SK-N-SH (cell line): ENCODE data around the gene ANKRD34A. TPM values are rescaled to one million over a fixed set of nuclear protein-coding genes. Genes with fewer than 3 reads are reported as not detected.
A peak's percentile ranks its signal among the peaks of the same experiment; 100 is the strongest.

Experiments used
- CTCF ChIA-PET: fragments of 300-600, 350-600 bp; formaldehyde crosslinking; extraction: SDS; loops from one replicate; lab custom pipeline; 2021; lab: Yijun Ruan, JAX
- POLR2A ChIA-PET: fragments of 350-600 bp; sonication (Branson Sonifier 250); formaldehyde crosslinking; extraction: SDS; loops from one replicate; lab custom pipeline; 2020; ENCODE audit warnings: antibody characterized with exemption, inconsistent platforms; lab: Yijun Ruan, JAX
- DNase-seq: peaks from one replicate; pipeline ENCODE4 v3.0.0; 2012
- H2AFZ ChIP-seq: fragments of 200-600 bp; sonication (generic); 2 replicates; pipeline ENCODE4 v1.8.1; 2016; ENCODE audit warnings: antibody characterized with exemption, mild to moderate bottlenecking, low read depth
- H3F3A ChIP-seq: fragments of 200-600 bp; sonication (generic); replicated peaks from 2 replicates; pipeline ENCODE3; 2016; ENCODE audit warnings: antibody characterized with exemption, mild to moderate bottlenecking; ENCODE audit not compliant: insufficient read depth
- H3K27ac ChIP-seq, 2 experiments: fragments of 200-500 bp in 1 of 2; fragments of 200-600 bp in 1 of 2; sonication (Bioruptor generic) in 1 of 2; sonication (generic), shearing (Covaris generic) in 1 of 2; 2 replicates each; pipeline versions ENCODE4 v1.5.1 to v1.6.1; 2014 to 2016; ENCODE audit warnings: low read depth in 2 of 2, inconsistent platforms in 1 of 2, low read length in 1 of 2, mild to moderate bottlenecking in 1 of 2, mixed read lengths in 1 of 2
- H3K27me3 ChIP-seq: fragments of 200-600 bp; sonication (generic), shearing (Covaris generic); 2 replicates; pipeline ENCODE4 v1.6.1; 2016; ENCODE audit warnings: mixed run types; ENCODE audit not compliant: insufficient read depth
- H3K36me3 ChIP-seq, 2 experiments: fragments of 200-500 bp in 1 of 2; fragments of 200-600 bp in 1 of 2; sonication (Bioruptor generic) in 1 of 2; sonication (generic) in 1 of 2; replicated peaks in 1 of 2; 2 replicates each; pipeline versions ENCODE3 to v1.5.1; 2014 to 2016; ENCODE audit warnings: low read length in 1 of 2, mild to moderate bottlenecking in 1 of 2; ENCODE audit not compliant: insufficient read depth in 2 of 2, control insufficient read depth in 1 of 2
- H3K4me1 ChIP-seq, 2 experiments: fragments of 200-500 bp in 1 of 2; fragments of 200-600 bp in 1 of 2; sonication (Bioruptor generic) in 1 of 2; sonication (generic), shearing (Covaris generic) in 1 of 2; 2 replicates each; pipeline versions ENCODE4 v1.5.1 to v1.6.1; 2014 to 2016; ENCODE audit warnings: low read depth in 1 of 2, low read length in 1 of 2, mixed run types in 1 of 2; ENCODE audit not compliant: insufficient read depth in 2 of 2, control insufficient read depth in 1 of 2
- H3K4me2 ChIP-seq: fragments of 200-600 bp; sonication (generic), shearing (Covaris generic); 2 replicates; pipeline ENCODE4 v1.6.1; 2017; ENCODE audit warnings: mixed run types
- H3K4me3 ChIP-seq, 2 experiments: fragments of 200-500 bp in 1 of 2; fragments of 200-600 bp in 1 of 2; sonication (Bioruptor generic) in 1 of 2; sonication (generic), shearing (Covaris generic) in 1 of 2; 2 replicates each; pipeline versions ENCODE4 v1.5.1 to v1.8.1; 2014 to 2016; ENCODE audit warnings: low read depth in 2 of 2, inconsistent platforms in 1 of 2, low read length in 1 of 2, mild to moderate bottlenecking in 1 of 2, mixed read lengths in 1 of 2, moderate library complexity in 1 of 2
- H3K79me2 ChIP-seq: fragments of 200-600 bp; sonication (generic); 2 replicates; pipeline ENCODE4 v1.8.1; 2017; ENCODE audit warnings: mild to moderate bottlenecking; ENCODE audit not compliant: insufficient read depth
- H3K9ac ChIP-seq: fragments of 200-600 bp; sonication (generic); 2 replicates; pipeline ENCODE4 v1.6.1; 2017; ENCODE audit warnings: mixed run types
- H3K9me2 ChIP-seq: fragments of 200-600 bp; sonication (generic); 2 replicates; pipeline ENCODE4 v1.6.1; 2017; ENCODE audit warnings: mixed run types
- H3K9me3 ChIP-seq: fragments of 200-600 bp; sonication (generic); 2 replicates; pipeline ENCODE4 v1.6.1; 2017; ENCODE audit warnings: mixed run types, mild to moderate bottlenecking, moderate library complexity
- H4K20me1 ChIP-seq: fragments of 200-600 bp; sonication (generic); 2 replicates; pipeline ENCODE4 v1.6.1; 2017; ENCODE audit warnings: mild to moderate bottlenecking, mixed run types; ENCODE audit not compliant: insufficient read depth
- CHD2 ChIP-seq: fragments of 150-350 bp; IDR thresholded peaks from 2 replicates; pipeline ENCODE4 v1.6.1; 2018; ENCODE audit warnings: low read length; ENCODE audit not compliant: partially characterized antibody
- ELF1 ChIP-seq: IDR thresholded peaks from 2 replicates; pipeline ENCODE4 v1.4.0; 2012
- EP300 ChIP-seq, 2 experiments: IDR thresholded peaks; 2 replicates each; pipeline versions ENCODE4 v1.4.0 to v1.6.1; 2012; ENCODE audit warnings: borderline replicate concordance in 1 of 2, low read depth in 1 of 2, low read length in 1 of 2
- FOSL2 ChIP-seq: IDR thresholded peaks from 2 replicates; pipeline ENCODE4 v1.4.0; 2012; ENCODE audit warnings: low read depth, mild to moderate bottlenecking, moderate library complexity, borderline replicate concordance
- FOXJ3 ChIP-seq: sonication (generic); formaldehyde crosslinking; IDR thresholded peaks from 2 replicates; pipeline ENCODE4 v1.5.1; 2020; ENCODE audit warnings: mild to moderate bottlenecking, missing genetic modification reagents
- GABPA ChIP-seq: IDR thresholded peaks from 2 replicates; pipeline ENCODE4 v1.4.0; 2012; ENCODE audit warnings: low read depth, mild to moderate bottlenecking
- IRF3 ChIP-seq: fragments of 150-350 bp; IDR thresholded peaks from 2 replicates; pipeline ENCODE4 v1.6.1; 2016; ENCODE audit warnings: mild to moderate bottlenecking, low read depth, low read length
- JUND ChIP-seq: IDR thresholded peaks from 2 replicates; pipeline ENCODE4 v1.4.0; 2012
- MEF2A ChIP-seq: IDR thresholded peaks from 2 replicates; pipeline ENCODE4 v1.4.0; 2012; ENCODE audit warnings: low read depth, borderline replicate concordance
- MXI1 ChIP-seq: IDR thresholded peaks from 2 replicates; pipeline ENCODE4 v1.6.1; 2012; ENCODE audit warnings: mild to moderate bottlenecking, low read depth, low read length, improper control_type of control experiment
- NRF1 ChIP-seq: IDR thresholded peaks from 2 replicates; pipeline ENCODE4 v1.6.1; 2012; ENCODE audit warnings: low read depth, mild to moderate bottlenecking, low read length
- POLR2AphosphoS5 ChIP-seq: IDR thresholded peaks from 2 replicates; pipeline ENCODE4 v1.6.1; 2012; ENCODE audit warnings: low read depth, low read length
- RCOR1 ChIP-seq: fragments of 150-350 bp; IDR thresholded peaks from 2 replicates; pipeline ENCODE4 v1.6.1; 2017; ENCODE audit warnings: antibody characterized with exemption, low read length
- RXRA ChIP-seq: IDR thresholded peaks from 2 replicates; pipeline ENCODE4 v1.4.0; 2012; ENCODE audit warnings: low read depth, mild to moderate bottlenecking, borderline replicate concordance
- SIN3A ChIP-seq: IDR thresholded peaks from 2 replicates; pipeline ENCODE4 v1.6.1; 2012; ENCODE audit warnings: low read depth, mild to moderate bottlenecking, low read length, moderate library complexity, borderline replicate concordance
- TAF1 ChIP-seq: IDR thresholded peaks from 2 replicates; pipeline ENCODE4 v1.6.1; 2012; ENCODE audit warnings: low read depth, mild to moderate bottlenecking, low read length, moderate library complexity, borderline replicate concordance
- TCF12 ChIP-seq: IDR thresholded peaks from 2 replicates; pipeline ENCODE4 v1.4.0; 2012
- YY1 ChIP-seq: IDR thresholded peaks from 2 replicates; pipeline ENCODE4 v1.4.0; 2012; ENCODE audit warnings: low read depth, mild to moderate bottlenecking
- ZBTB33 ChIP-seq: IDR thresholded peaks from 2 replicates; pipeline ENCODE4 v1.4.0; 2012; ENCODE audit warnings: low read depth, borderline replicate concordance
- WGBS: methylation state at CpG from one replicate; pipeline ENCODE4 v1.1.6; 2017; ENCODE audit warnings: low lambda C conversion rate; 5-methylcytosine and 5-hydroxymethylcytosine counted together
- polyA plus RNA-seq, 3 experiments: library from polyadenylated mRNA; depleted of rRNA; stranded (reverse); fragments of >200 nt; gene quantifications; 2 replicates each; pipeline ENCODE4 v1.2.3, GENCODE V29; 2012
- TF ChIP-seq, protein P1 (sequence below): IDR thresholded peaks from 2 replicates; pipeline ENCODE4; 2012
- TF ChIP-seq, protein P2 (sequence below): IDR thresholded peaks from 2 replicates; pipeline ENCODE4 v1.4.0; 2012; ENCODE audit warnings: low read depth
- TF ChIP-seq, protein P3 (sequence below): IDR thresholded peaks from 2 replicates; pipeline ENCODE4 v1.6.1; 2012; ENCODE audit warnings: mild to moderate bottlenecking, low read depth, low read length, moderate library complexity

The ANKRD34A gene
- polyA plus RNA-seq, 1 of the 3 experiments (the other 2 are of a cell fraction), result 2.6 TPM

DNA sequence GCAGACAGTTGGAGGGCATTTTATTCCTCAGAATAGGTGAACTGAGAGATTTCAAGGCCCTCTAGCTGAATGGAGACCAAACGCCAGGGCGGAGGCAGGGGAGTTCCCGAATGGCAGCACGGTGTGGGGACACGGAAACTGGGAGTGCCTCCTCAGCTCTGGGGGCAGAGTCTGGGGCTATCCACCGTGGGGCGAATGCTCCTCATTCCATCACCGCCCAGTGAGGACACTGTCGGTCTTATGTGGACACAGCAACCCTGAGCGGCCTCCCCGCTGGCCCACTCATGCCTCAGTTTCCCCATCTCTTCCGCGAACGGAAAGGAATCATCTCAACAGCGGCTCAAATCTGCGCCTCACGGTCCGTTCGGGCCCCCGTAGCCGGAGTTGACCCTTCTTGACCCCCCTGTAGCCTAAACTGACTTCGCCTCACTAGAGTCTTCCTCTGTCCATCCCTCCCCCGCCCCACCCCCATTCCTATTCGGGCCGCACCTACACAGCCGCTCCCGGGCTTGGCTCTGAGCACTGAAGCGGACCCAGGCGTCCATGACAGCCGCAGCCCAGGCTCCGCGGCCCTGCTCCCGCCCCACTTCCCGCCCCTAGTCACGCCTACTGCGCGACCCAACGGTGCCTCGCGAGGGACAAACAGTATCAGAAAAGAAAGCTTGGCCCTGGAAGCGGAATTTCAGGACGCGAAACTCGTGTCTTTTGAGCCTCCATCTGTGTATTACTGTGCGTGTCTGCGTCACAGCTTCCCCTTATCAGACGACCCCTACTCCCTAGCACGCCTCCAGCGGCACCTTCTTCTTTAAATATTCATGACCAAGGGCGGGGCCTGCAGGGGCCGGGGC lies 46.0 kb downstream of the ANKRD34A start, which contains the start of gene PEX11B:
PEX11B (minus strand) TSS at position 574 of the 848 bp plus-strand sequence; CDS start at position 545, 29 bp downstream.
- ChIA-PET CTCF (interaction anchor here (0.6 to 16.4 kb wide), 8 partner anchors 8 to 73 kb away, joined by 3 to 281 read pairs (median 5); partner anchors contain the start of genes ITGA10, LIX1L, NUDT17 and RBM8A), POLR2A (interaction anchor here (1.0 to 2.3 kb wide), 3 partner anchors 10 to 46 kb away, joined by 7 to 19 read pairs (median 10); partner anchors contain the start of genes ANKRD34A, LIX1L, POLR3GL and RBM8A)
- peaks cover 19% of the 10 kb centered on the region for H3K79me2 ChIP-seq
- 3% methylated on average over 38 of the region's 51 CpGs for WGBS
- H3K4me2 ChIP-seq, result peak within 1 kb of the TSS; percentile 91
- no peaks in the 10 kb centered on the region for H4K20me1 ChIP-seq
- DNase-seq, result peak; percentile 90
- no peaks in the 10 kb centered on the region for H3K9me2 ChIP-seq
- H3F3A ChIP-seq, result peaks cover 30% of the 10 kb centered on the region
- H3K27me3 ChIP-seq, result no peaks in the 10 kb centered on the region
- peaks cover 0 to 18% of the 10 kb centered on the region in 2 experiments; a peak in 2 of 4 replicates for H3K4me1 ChIP-seq
- H3K36me3 ChIP-seq, result peaks cover 24 to 33% of the 10 kb centered on the region in 2 experiments
- peak within 1 kb of the TSS; percentile 80 for H3K9ac ChIP-seq
- peak within 1 kb of the TSS; percentile 83 to 86 for H3K4me3 ChIP-seq
- H3K27ac ChIP-seq, result peak within 1 kb of the TSS; percentile 85 to 95
- no peaks in the 10 kb centered on the region for H3K9me3 ChIP-seq
- peak within 1 kb of the TSS; percentile 86 for H2AFZ ChIP-seq
- TF ChIP-seq FOSL2, result no peak
- no peak for TF ChIP-seq TCF12
- peak; percentile 92 for TF ChIP-seq CHD2
- TF ChIP-seq SIN3A, result peak; percentile 75; the same call in 1 of the 2 replicates
- TF ChIP-seq MXI1, result peak; percentile 77; the same call in 1 of the 2 replicates
- TF ChIP-seq FOXJ3, result no peak
- peak; percentile 84 for TF ChIP-seq YY1
- TF ChIP-seq TAF1, result no peak; the same call in 1 of the 2 replicates
- no peak for TF ChIP-seq IRF3
- TF ChIP-seq NRF1, result no peak
- TF ChIP-seq ZBTB33, result peak; percentile 84; the same call in 1 of the 2 replicates
- TF ChIP-seq GABPA, result no peak
- TF ChIP-seq, protein P1, sequence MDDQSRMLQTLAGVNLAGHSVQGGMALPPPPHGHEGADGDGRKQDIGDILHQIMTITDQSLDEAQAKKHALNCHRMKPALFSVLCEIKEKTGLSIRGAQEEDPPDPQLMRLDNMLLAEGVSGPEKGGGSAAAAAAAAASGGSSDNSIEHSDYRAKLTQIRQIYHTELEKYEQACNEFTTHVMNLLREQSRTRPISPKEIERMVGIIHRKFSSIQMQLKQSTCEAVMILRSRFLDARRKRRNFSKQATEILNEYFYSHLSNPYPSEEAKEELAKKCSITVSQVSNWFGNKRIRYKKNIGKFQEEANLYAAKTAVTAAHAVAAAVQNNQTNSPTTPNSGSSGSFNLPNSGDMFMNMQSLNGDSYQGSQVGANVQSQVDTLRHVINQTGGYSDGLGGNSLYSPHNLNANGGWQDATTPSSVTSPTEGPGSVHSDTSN, result no peak
- TF ChIP-seq MEF2A, result no peak
- TF ChIP-seq, protein P2, sequence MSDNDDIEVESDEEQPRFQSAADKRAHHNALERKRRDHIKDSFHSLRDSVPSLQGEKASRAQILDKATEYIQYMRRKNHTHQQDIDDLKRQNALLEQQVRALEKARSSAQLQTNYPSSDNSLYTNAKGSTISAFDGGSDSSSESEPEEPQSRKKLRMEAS, result peak; percentile 73
- TF ChIP-seq ELF1, result peak; percentile 65
- peak; percentile 33; the same call in 1 of the 2 replicates for TF ChIP-seq POLR2AphosphoS5
- TF ChIP-seq, protein P3, sequence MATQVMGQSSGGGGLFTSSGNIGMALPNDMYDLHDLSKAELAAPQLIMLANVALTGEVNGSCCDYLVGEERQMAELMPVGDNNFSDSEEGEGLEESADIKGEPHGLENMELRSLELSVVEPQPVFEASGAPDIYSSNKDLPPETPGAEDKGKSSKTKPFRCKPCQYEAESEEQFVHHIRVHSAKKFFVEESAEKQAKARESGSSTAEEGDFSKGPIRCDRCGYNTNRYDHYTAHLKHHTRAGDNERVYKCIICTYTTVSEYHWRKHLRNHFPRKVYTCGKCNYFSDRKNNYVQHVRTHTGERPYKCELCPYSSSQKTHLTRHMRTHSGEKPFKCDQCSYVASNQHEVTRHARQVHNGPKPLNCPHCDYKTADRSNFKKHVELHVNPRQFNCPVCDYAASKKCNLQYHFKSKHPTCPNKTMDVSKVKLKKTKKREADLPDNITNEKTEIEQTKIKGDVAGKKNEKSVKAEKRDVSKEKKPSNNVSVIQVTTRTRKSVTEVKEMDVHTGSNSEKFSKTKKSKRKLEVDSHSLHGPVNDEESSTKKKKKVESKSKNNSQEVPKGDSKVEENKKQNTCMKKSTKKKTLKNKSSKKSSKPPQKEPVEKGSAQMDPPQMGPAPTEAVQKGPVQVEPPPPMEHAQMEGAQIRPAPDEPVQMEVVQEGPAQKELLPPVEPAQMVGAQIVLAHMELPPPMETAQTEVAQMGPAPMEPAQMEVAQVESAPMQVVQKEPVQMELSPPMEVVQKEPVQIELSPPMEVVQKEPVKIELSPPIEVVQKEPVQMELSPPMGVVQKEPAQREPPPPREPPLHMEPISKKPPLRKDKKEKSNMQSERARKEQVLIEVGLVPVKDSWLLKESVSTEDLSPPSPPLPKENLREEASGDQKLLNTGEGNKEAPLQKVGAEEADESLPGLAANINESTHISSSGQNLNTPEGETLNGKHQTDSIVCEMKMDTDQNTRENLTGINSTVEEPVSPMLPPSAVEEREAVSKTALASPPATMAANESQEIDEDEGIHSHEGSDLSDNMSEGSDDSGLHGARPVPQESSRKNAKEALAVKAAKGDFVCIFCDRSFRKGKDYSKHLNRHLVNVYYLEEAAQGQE, result no peak
- no peak for TF ChIP-seq RXRA
- TF ChIP-seq EP300 (IDR thresholded peaks at IDR 0.05; ENCODE audit: borderline replicate concordance in 1 of 2, low read depth in 1 of 2, low read length in 1 of 2), result no peak
- TF ChIP-seq JUND, result no peak
- no peak for TF ChIP-seq RCOR1
